ENCODE results near the gene MDFI. TPM values are rescaled to one million over a fixed set of nuclear protein-coding genes. Genes with fewer than 3 reads are reported as not detected.

Gene MDFI
- total RNA-seq, 2 experiments from 2014 or later = not detected

DNA sequence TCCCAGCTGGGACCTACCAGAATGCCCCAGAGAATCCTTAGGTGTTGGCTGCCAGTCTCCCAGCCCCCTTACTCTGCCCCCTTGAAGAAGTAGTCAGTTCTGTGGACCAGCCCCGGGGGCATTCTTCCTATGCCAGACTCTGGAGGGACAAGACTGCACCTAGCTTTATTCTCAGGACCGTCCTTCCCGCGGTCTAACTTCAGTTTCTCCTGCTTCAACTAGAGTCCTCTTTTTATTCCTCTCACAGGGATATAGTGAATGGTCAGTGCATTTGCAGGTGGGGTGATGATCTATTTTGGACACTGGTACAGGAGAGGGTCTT, 35.9 kb upstream of the MDFI start:
- no peak overlapping the region for H3K27ac ChIP-seq (ENCODE audit: low read depth in 1 of 2, low read length in 2 of 2)
- peaks cover 0 to 3% of the 10 kb centered on the region in 2 experiments for H3K27me3 ChIP-seq (ENCODE audit: control insufficient read depth in 1 of 2, insufficient read depth in 2 of 2, low read length in 2 of 2)
- ATAC-seq (ENCODE audit: poor library complexity) (no peak), DNase-seq (no peak)
- H3K4me1 ChIP-seq (ENCODE audit: insufficient read depth, low read length) = peaks cover 8% of the 10 kb centered on the region
- H3K27ac Mint-ChIP-seq = no peak overlapping the region
- no peak overlapping the region for H3K4me3 ChIP-seq (ENCODE audit: low read length)
- no peak overlapping the region for H3K4me3 Mint-ChIP-seq
- no peaks in the 10 kb centered on the region for H3K36me3 ChIP-seq (ENCODE audit: insufficient read depth, low read length)
- H3K9me3 Mint-ChIP-seq = no peaks in the 10 kb centered on the region
- H3K4me1 Mint-ChIP-seq (ENCODE audit: low read depth) = no peaks in the 10 kb centered on the region
- no peaks in the 10 kb centered on the region for H3K9me3 ChIP-seq (ENCODE audit: control insufficient read depth in 1 of 2, insufficient read depth in 1 of 2, low read length in 2 of 2)
- no peaks in the 10 kb centered on the region for H3K27me3 Mint-ChIP-seq
- CTCF ChIA-PET = interaction anchor here (0.9 to 1.7 kb wide), 3 partner anchors 80 to 178 kb away, joined by 3 read pairs; no protein-coding TSS in a partner anchor
- no peaks in the 10 kb centered on the region for H3K36me3 Mint-ChIP-seq (ENCODE audit: low read depth)
- POLR2A ChIA-PET = interaction anchor here (0.6 to 1.6 kb wide), 2 partner anchors 81 to 83 kb away, joined by 3 to 4 read pairs; no protein-coding TSS in a partner anchor
- intact Hi-C loops (cut with DNase I, micrococcal nuclease) = loop anchor here (2.0 to 5.0 kb wide), 4 partner anchors 130 to 564 kb away; partner anchors contain the start of gene TOMM6 (in 1 of the 2)
- TF ChIP-seq, protein P1, sequence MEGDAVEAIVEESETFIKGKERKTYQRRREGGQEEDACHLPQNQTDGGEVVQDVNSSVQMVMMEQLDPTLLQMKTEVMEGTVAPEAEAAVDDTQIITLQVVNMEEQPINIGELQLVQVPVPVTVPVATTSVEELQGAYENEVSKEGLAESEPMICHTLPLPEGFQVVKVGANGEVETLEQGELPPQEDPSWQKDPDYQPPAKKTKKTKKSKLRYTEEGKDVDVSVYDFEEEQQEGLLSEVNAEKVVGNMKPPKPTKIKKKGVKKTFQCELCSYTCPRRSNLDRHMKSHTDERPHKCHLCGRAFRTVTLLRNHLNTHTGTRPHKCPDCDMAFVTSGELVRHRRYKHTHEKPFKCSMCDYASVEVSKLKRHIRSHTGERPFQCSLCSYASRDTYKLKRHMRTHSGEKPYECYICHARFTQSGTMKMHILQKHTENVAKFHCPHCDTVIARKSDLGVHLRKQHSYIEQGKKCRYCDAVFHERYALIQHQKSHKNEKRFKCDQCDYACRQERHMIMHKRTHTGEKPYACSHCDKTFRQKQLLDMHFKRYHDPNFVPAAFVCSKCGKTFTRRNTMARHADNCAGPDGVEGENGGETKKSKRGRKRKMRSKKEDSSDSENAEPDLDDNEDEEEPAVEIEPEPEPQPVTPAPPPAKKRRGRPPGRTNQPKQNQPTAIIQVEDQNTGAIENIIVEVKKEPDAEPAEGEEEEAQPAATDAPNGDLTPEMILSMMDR (IDR thresholded peaks at IDR 0.05) = no peak

DNA sequence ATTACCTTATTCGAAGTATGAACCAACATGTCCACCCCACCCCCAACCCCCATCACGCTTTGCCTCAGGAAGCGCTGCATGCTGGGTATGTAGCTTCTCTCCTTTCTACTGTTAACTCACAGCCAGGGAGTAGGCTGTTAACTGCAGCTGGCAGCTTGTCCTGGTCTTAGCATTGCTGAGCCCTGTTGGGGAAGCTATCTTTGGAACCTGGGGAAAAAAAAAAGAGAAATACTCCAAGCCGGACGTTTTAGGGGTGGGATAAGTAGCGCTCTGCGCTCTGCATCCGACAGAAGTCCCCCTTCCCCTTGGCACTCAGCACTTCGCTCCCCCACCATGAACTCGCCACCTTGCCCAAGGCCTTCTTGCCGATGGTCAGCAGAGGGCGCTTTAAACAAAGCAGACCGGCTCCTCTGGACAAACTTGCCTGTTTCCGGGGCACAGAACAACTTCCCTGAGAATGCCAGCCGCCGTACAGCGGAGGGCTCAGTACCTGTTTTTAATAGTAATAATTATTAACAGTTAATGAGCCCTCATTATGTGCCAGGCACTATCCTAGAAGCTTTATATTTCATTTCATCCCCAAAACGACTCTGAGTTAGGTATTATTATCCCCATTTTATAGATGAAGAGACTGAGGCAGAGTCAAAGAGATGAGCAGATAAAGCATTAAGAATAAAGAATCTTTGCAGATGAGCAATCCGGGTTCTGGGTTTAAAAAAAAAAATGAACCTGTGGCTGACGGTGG, 35.2 kb upstream of the MDFI start:
- intact Hi-C loops (cut with DNase I, micrococcal nuclease) = loop anchor here (1.0 to 5.0 kb wide), 5 partner anchors 80 to 564 kb away; partner anchors contain the start of gene TOMM6 (in 1 of the 2)
- Histone ChIP-seq H3K36me3 (ENCODE audit: insufficient read depth, low read length) (no peaks in the 10 kb centered on the region), H3K27me3 (ENCODE audit: control insufficient read depth in 1 of 2, insufficient read depth in 2 of 2, low read length in 2 of 2) (peaks cover 0 to 3% of the 10 kb centered on the region in 2 experiments), H3K4me1 (ENCODE audit: insufficient read depth, low read length) (peaks cover 8% of the 10 kb centered on the region), H3K4me3 (ENCODE audit: low read length) (no peak overlapping the region), H3K27ac (ENCODE audit: low read depth in 1 of 2, low read length in 2 of 2) (no peak overlapping the region), H3K9me3 (ENCODE audit: control insufficient read depth in 1 of 2, insufficient read depth in 1 of 2, low read length in 2 of 2) (no peaks in the 10 kb centered on the region)
- Mint-ChIP-seq H3K9me3 (no peaks in the 10 kb centered on the region), H3K4me1 (ENCODE audit: low read depth) (no peaks in the 10 kb centered on the region), H3K36me3 (ENCODE audit: low read depth) (no peaks in the 10 kb centered on the region), H3K4me3 (no peak overlapping the region), H3K27ac (no peak overlapping the region), H3K27me3 (no peaks in the 10 kb centered on the region)
- POLR2A ChIA-PET = interaction anchor here (0.6 to 1.6 kb wide), 2 partner anchors 80 to 82 kb away, joined by 3 to 4 read pairs; no protein-coding TSS in a partner anchor
- TF ChIP-seq, protein P1 (IDR thresholded peaks at IDR 0.05) = peak; percentile 80
- ATAC-seq (ENCODE audit: poor library complexity) (peak; percentile 80), DNase-seq (peak; percentile 54 to 86 (median 66))
- CTCF ChIA-PET = interaction anchor here (0.6 to 1.7 kb wide), 4 partner anchors 72 to 179 kb away, joined by 3 read pairs; no protein-coding TSS in a partner anchor

DNA sequence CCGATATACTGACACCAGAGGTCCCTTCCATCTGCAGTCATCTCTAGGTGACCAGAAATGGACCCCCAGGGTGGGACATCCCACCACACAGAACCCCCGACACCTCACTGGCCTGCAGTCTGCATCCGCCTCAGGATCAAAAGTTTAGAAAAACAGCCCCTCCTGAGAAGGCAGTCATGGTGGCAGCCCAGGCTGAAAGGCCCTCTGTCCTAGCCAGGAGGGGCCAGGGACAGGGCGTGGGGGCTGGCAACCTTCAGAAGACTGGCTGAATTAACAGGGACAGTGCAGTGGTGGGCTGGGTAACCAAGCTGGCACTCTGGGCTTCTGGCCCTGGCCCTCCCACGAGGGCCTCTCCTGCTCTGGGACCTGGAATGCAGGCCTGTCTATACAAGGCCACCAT, 34.3 kb upstream of the MDFI start:
- H3K27ac ChIP-seq (ENCODE audit: low read depth in 1 of 2, low read length in 2 of 2) = no peak overlapping the region
- H3K36me3 ChIP-seq (ENCODE audit: insufficient read depth, low read length) = no peaks in the 10 kb centered on the region
- no peaks in the 10 kb centered on the region for H3K9me3 ChIP-seq (ENCODE audit: control insufficient read depth in 1 of 2, insufficient read depth in 1 of 2, low read length in 2 of 2)
- DNase-seq = no peak
- Mint-ChIP-seq H3K36me3 (ENCODE audit: low read depth) (no peaks in the 10 kb centered on the region), H3K9me3 (no peaks in the 10 kb centered on the region), H3K4me3 (no peak overlapping the region), H3K4me1 (ENCODE audit: low read depth) (no peaks in the 10 kb centered on the region), H3K27ac (no peak overlapping the region), H3K27me3 (no peaks in the 10 kb centered on the region)
- H3K4me3 ChIP-seq (ENCODE audit: low read length) = no peak overlapping the region
- CTCF ChIA-PET = interaction anchor here (1.7 kb wide), 1 partner anchor 78 kb away, joined by 3 read pairs; no protein-coding TSS in a partner anchor
- intact Hi-C loops (cut with DNase I, micrococcal nuclease) = loop anchor here in 1 of 2 experiments (5.0 kb wide), 1 partner anchor 128 kb away; no protein-coding TSS in a partner anchor
- POLR2A ChIA-PET = no interaction called here
- no peak for ATAC-seq (ENCODE audit: poor library complexity)
- TF ChIP-seq, protein P1 (IDR thresholded peaks at IDR 0.05) = no peak
- peaks cover 0 to 3% of the 10 kb centered on the region in 2 experiments for H3K27me3 ChIP-seq (ENCODE audit: control insufficient read depth in 1 of 2, insufficient read depth in 2 of 2, low read length in 2 of 2)
- H3K4me1 ChIP-seq (ENCODE audit: insufficient read depth, low read length) = peaks cover 8% of the 10 kb centered on the region

Measured in CD4-positive, alpha-beta T cell (primary cell).